Measurements from ENCODE around the gene AHI1.

AHI1 gene

DNA sequence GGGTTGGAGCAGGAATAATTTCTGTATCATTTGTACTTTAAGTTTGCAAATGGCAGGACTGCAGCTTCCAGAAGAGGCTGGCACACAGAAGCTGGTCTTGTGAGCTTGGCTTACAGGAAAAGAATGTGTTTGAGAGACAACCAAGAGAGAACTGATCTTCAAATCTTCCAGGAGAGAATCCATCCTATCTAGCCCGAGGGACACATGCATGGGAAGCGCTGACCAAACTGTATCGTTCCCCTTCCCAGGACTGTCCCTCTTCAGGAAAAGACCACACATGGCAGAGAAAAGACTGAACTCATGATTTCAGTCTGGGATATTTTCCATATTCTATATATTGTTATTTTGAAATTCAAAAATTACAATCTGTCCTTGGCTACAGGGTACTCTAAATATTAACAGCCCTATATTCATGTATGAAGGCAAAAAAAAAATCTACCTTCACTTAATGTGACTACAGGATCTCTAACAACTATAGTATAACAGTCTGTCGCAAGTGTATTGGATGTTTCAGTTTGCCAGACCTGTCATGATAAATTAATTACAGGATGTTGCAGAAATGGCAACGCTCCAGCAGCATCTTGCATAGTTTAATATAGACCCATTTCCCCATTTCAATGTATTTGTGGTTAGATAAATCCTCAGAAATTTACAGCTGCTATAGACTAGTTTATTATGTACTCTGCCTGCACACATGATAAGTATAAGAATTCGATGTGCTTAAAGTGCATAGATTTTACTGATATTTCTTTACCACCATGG lies 217.0 kb downstream of the AHI1 start:
- DNase-seq (ENCODE audit: insufficient read length, low spot score) = no peak
- TF ChIP-seq, protein P1, sequence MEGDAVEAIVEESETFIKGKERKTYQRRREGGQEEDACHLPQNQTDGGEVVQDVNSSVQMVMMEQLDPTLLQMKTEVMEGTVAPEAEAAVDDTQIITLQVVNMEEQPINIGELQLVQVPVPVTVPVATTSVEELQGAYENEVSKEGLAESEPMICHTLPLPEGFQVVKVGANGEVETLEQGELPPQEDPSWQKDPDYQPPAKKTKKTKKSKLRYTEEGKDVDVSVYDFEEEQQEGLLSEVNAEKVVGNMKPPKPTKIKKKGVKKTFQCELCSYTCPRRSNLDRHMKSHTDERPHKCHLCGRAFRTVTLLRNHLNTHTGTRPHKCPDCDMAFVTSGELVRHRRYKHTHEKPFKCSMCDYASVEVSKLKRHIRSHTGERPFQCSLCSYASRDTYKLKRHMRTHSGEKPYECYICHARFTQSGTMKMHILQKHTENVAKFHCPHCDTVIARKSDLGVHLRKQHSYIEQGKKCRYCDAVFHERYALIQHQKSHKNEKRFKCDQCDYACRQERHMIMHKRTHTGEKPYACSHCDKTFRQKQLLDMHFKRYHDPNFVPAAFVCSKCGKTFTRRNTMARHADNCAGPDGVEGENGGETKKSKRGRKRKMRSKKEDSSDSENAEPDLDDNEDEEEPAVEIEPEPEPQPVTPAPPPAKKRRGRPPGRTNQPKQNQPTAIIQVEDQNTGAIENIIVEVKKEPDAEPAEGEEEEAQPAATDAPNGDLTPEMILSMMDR (IDR thresholded peaks at IDR 0.05; ENCODE audit: insufficient read depth, missing control alignments) = no peak
- FAIRE-seq = no peak

DNA sequence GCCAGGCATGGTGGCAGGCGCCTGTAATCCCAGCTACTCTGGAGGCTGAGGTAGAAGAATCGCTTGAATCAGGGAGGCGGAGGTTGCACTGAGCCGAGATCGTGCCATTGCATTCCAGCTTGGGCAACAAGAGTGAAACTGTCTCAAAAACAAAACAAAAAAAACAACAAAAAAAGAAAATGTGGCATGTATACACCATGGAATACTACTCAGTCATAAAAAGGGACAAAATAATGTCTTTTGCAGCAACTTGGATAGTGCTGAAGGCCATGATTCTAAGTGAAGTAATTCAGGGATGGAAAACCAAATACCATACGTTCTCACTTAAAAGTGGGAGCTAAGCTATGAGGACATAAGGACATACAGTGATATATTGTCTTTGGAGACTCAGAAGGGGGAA lies 220.1 kb downstream of the AHI1 start:
- DNase-seq (ENCODE audit: insufficient read length, low spot score) (no peak), FAIRE-seq (no peak)
- TF ChIP-seq, protein P1 (IDR thresholded peaks at IDR 0.05; ENCODE audit: insufficient read depth, missing control alignments) = no peak

DNA sequence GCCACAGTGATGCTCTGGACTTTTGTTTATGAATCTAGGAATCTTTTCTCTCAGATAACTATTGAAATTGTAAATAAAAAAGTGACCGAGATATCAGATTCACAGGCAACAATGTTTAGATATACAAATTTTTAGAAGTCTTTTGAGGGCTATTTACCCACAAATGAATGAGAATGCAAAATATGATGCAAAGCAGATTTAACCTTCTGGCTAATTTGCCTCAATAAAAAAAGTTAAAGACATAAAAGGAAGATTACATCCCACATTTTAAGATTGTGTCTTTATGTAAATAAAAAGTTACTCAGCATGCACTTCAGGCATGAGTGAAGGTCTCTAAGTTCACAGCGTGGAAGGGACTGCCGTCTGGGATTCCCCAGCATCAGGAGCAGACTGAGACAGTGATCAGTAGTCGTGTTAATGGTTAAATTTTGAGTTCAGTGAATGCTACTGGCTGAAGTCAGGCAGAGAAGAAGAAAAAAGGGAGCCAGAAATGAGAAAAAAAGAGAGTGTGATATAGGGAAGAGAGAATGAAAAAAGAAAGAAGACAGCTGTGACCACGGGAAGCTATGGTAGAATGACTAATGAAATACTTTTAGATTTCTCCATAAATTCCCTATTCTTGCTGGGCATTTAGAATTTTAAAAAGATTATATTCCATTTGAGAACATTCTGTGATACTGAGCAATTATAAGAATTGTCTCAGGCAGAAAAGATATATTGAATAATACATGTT lies 222.8 kb downstream of the AHI1 start:
- FAIRE-seq (no peak), DNase-seq (ENCODE audit: insufficient read length, low spot score) (no peak)
- TF ChIP-seq, protein P1 (IDR thresholded peaks at IDR 0.05; ENCODE audit: insufficient read depth, missing control alignments) = no peak

DNA sequence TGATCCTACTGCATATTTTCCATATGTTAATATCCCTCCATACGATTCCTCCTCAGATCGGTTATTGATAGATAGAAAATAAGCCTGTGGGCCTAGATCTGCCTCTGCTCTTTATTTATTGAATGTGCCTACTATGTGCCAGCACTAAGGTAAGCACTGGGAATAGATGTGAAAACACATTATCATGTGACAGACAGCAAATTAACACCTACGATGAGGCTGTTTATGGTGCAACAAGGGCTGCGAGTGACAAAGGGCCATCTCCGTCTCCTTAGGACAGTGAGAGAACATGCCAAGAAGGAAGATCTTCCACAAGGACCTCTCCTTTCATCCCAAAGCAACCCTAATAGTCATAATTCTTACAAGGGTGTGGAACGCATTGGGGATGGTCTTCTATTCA lies 225.9 kb downstream of the AHI1 start:
- DNase-seq (ENCODE audit: insufficient read length, low spot score) = no peak

DNA sequence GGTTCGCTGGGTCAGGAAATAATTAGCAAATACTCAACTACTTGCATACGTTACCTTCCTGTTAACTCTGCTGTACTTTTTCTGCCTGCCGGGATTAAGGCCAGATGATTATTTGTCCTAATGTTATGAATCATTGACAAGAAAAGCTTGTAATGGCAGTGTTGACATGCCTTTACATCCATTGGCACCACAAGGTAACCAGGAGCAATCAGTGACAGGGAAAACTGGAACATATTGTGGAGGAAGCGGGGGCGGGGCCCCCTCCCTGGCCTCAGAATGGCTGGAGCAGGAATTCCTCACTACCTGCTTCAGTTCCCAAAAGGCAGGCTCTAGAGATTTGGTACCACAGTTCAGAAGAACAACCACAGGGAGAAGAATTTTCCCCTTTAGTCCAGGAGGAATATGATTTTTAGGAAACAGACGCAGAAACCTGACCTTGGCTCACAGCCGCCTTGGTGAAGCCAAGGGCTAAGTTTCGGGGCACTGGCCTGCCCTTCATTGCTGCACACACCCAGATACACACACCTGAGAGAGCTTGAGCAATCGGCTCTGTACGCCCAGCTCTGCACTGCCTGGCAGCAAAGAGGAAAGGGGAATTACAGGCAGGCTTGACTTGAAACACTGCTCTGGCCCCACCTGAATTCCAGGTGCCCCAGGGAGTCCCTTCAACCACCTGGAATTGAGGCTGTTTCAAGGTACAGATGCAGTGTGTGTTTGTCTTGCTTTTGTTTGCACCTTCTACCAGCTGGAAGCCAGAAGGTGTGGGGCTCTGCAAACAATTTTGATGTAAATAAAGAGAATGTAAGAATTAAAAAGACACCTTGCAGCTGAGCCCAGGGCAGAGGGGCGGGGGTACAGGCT lies 226.6 kb downstream of the AHI1 start:
- TF ChIP-seq, protein P1 (IDR thresholded peaks at IDR 0.05; ENCODE audit: insufficient read depth, missing control alignments) = no peak
- DNase-seq (ENCODE audit: insufficient read length, low spot score) = no peak
- FAIRE-seq = no peak

More for the DNA sequence above, 225.9 kb downstream of the AHI1 start:
- TF ChIP-seq, protein P1 (IDR thresholded peaks at IDR 0.05; ENCODE audit: insufficient read depth, missing control alignments) = no peak
- FAIRE-seq = no peak

DNA sequence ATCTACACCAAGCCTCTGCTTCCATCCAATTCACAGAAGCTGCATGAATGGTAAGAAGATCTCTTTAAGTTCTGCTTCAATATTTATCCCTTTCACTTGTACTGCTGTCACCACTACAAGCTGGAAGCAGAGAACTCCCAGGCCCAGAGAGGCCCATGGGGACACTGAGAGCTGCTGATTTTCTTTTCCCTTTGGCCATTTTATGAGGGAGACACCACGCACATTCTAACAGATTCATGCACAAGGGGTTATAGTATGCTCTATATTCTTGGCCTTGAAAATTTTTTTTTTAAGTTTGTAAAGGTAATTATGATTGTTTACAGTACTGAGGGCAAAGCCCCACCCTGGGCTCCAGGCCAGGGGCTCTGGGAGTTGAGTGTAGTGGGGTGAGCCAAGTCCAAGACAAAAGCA lies 228.1 kb downstream of the AHI1 start:
- FAIRE-seq (no peak), DNase-seq (ENCODE audit: insufficient read length, low spot score) (no peak)
- TF ChIP-seq, protein P1 (IDR thresholded peaks at IDR 0.05; ENCODE audit: insufficient read depth, missing control alignments) = no peak

Data from D721Med (cell line).